Fibroblast of lung (primary cell): ENCODE data around the gene ESPN.

Experiments used
- CTCF ChIP-seq, 2 donors: IDR thresholded peaks in 1 of 2; conservative IDR thresholded peaks in 1 of 2; 1 replicate in 1 of 2; 2 replicates in 1 of 2; pipeline ENCODE4 v1.5.1; 2011 to 2012; ENCODE audit warnings: low read length in 2 of 2, control low read depth in 1 of 2, inconsistent platforms in 1 of 2, low read depth in 1 of 2, mild to moderate bottlenecking in 1 of 2
- EZH2 ChIP-seq: IDR thresholded peaks from 2 replicates; pipeline ENCODE4 v1.5.1; 2012; ENCODE audit warnings: low read length, control low read depth, mild to moderate bottlenecking; ENCODE audit errors: missing control alignments

GRCh38 chr1:6466751-6467150, 42.2 kb downstream of the ESPN start:
- no peak for TF ChIP-seq CTCF (conservative IDR thresholded peaks at IDR 0.05 in 1 of 2, IDR thresholded peaks at IDR 0.05 in 1 of 2; ENCODE audit: low read depth in 1 of 2, low read length in 2 of 2)
- TF ChIP-seq EZH2 = no peak
